GM18507 (cell line): ENCODE data around the gene TMEM45A.
"Not testable (repeated sequence)": the region's sequence is repeated elsewhere in the genome, so short reads cannot be mapped to it uniquely, and the experiment has no call there.

Experiments used
- DNase-seq: peaks from one replicate; pipeline ENCODE4 v3.0.0; 2011; ENCODE audit warnings: low read depth; ENCODE audit not compliant: insufficient read length; ENCODE audit errors: extremely low spot score
- FAIRE-seq: peaks from 2 replicates; lab custom pipeline; 2011; peaks lifted over from hg19 to GRCh38; lab: Jason Lieb, UNC

The TMEM45A gene

GRCh38 chr3:100526613-100527346, 34.4 kb downstream of the TMEM45A start:
- FAIRE-seq (no peak), DNase-seq (no peak)

- DNase-seq (no peak), FAIRE-seq (no peak)
These were observed 34.9 kb downstream of the TMEM45A start for GRCh38 chr3:100527347-100527735.

GRCh38 chr3:100531093-100531492, 38.7 kb downstream of the TMEM45A start:
- FAIRE-seq, result no peak
- no peak for DNase-seq

- FAIRE-seq, result no peak
These were observed 40.0 kb downstream of the TMEM45A start for GRCh38 chr3:100532411-100532810.

GRCh38 chr3:100533176-100533575, 40.8 kb downstream of the TMEM45A start:
- no peak for DNase-seq
- FAIRE-seq, result no peak

More at GRCh38 chr3:100532411-100532810, 40.0 kb downstream of the TMEM45A start:
- no peak for DNase-seq

- FAIRE-seq, result no peak
- no peak for DNase-seq
These were observed 43.2 kb downstream of the TMEM45A start for GRCh38 chr3:100535610-100535943.

- FAIRE-seq, result no peak
- no peak for DNase-seq
These were observed 43.7 kb downstream of the TMEM45A start for GRCh38 chr3:100536093-100536492.

GRCh38 chr3:100537646-100538338, 45.4 kb downstream of the TMEM45A start:
- DNase-seq (no peak), FAIRE-seq (no peak)

GRCh38 chr3:100538339-100538706, 45.9 kb downstream of the TMEM45A start:
- no peak for FAIRE-seq

GRCh38 chr3:100540791-100541334, 48.4 kb downstream of the TMEM45A start:
- no peak for DNase-seq
- FAIRE-seq, result no peak

More at GRCh38 chr3:100538339-100538706, 45.9 kb downstream of the TMEM45A start:
- DNase-seq, result no peak

GRCh38 chr3:100541428-100541827, 49.0 kb downstream of the TMEM45A start:
- not testable (repeated sequence) for FAIRE-seq, DNase-seq

GRCh38 chr3:100545371-100545770, 53.0 kb downstream of the TMEM45A start:
- FAIRE-seq (no peak), DNase-seq (no peak)

GRCh38 chr3:100546020-100546744, 53.8 kb downstream of the TMEM45A start:
- no peak for FAIRE-seq
- no peak for DNase-seq

- FAIRE-seq, result no peak
- no peak for DNase-seq
These were observed 55.6 kb downstream of the TMEM45A start for GRCh38 chr3:100548053-100548452.

GRCh38 chr3:100553618-100554372, 61.4 kb downstream of the TMEM45A start:
- no peak for DNase-seq
- FAIRE-seq, result no peak

- FAIRE-seq (no peak), DNase-seq (no peak)
These were observed 61.9 kb downstream of the TMEM45A start for GRCh38 chr3:100554373-100554676.

GRCh38 chr3:100556673-100557310, 64.4 kb downstream of the TMEM45A start:
- FAIRE-seq (no peak), DNase-seq (no peak)

GRCh38 chr3:100558233-100558632, 65.8 kb downstream of the TMEM45A start:
- DNase-seq (no peak), FAIRE-seq (no peak)

GRCh38 chr3:100560426-100560825, 68.0 kb downstream of the TMEM45A start:
- no peak for DNase-seq
- no peak for FAIRE-seq
